Measurements from ENCODE around the gene TMEM126A. TPM values are rescaled to one million over a fixed set of nuclear protein-coding genes. Genes with fewer than 3 reads are reported as not detected.

Gene TMEM126A
- total and polyA plus RNA-seq, 2 of the 8 experiments (the other 6 are each of a cell fraction or from before 2014, with no cell fraction given): 33.7 to 58.7 TPM

- Histone ChIP-seq H3K14ac (ENCODE audit: insufficient read length) (no peak overlapping the region), H3K23me2 (ENCODE audit: low read depth, low read length) (no peaks in the 10 kb centered on the region), H2AFZ (ENCODE audit: low read length) (no peak overlapping the region), H3K23ac (ENCODE audit: insufficient read length) (no peak overlapping the region), H4K91ac (replicated peaks; ENCODE audit: insufficient read length, low read length) (no peak overlapping the region), H3K18ac (ENCODE audit: extremely low read depth, low read length) (no peak overlapping the region), H2BK120ac (replicated peaks; ENCODE audit: low read depth, low read length) (no peak overlapping the region), H3K27me3 (replicated peaks in 1 of 4; ENCODE audit: control insufficient read depth in 3 of 4, extremely low read depth in 1 of 4, insufficient read depth in 3 of 4, low read length in 3 of 4) (no peaks in the 10 kb centered on the region), H3K36me3 (ENCODE audit: control insufficient read depth in 2 of 4, insufficient read depth in 4 of 4, low read length in 3 of 4) (no peaks in the 10 kb centered on the region; a peak in 1 of 8 replicates), H2BK5ac (ENCODE audit: low read depth, low read length) (no peak overlapping the region), H3K27ac (ENCODE audit: low read depth, low read length) (no peak overlapping the region), H3K79me1 (ENCODE audit: low read depth, low read length) (no peaks in the 10 kb centered on the region), H2BK20ac (ENCODE audit: low read length) (no peak overlapping the region), H3K4me3 (ENCODE audit: extremely low read depth in 1 of 4, insufficient read depth in 2 of 4, low read depth in 3 of 4, low read length in 4 of 4) (no peak overlapping the region), H3K79me2 (ENCODE audit: control insufficient read depth in 1 of 2, insufficient read depth in 2 of 2, low read length in 2 of 2) (no peaks in the 10 kb centered on the region), H3K9me3 (ENCODE audit: insufficient read depth in 2 of 2, low read depth in 1 of 2, low read length in 1 of 2) (no peaks in the 10 kb centered on the region), H3K4me1 (replicated peaks in 1 of 4; ENCODE audit: control insufficient read depth in 3 of 4, insufficient read depth in 4 of 4, low read length in 3 of 4) (no peaks in the 10 kb centered on the region), H2BK12ac (ENCODE audit: low read depth, low read length) (no peak overlapping the region), H4K8ac (ENCODE audit: extremely low read depth, insufficient read depth, low read length) (no peak overlapping the region), H3K56ac (replicated peaks; ENCODE audit: insufficient read length, low read depth, low read length) (no peak overlapping the region), H2BK15ac (ENCODE audit: low read length) (no peak overlapping the region), H3K4me2 (ENCODE audit: insufficient read depth in 1 of 2, low read depth in 2 of 2, low read length in 2 of 2) (no peak overlapping the region), H3K9ac (replicated peaks in 1 of 4; ENCODE audit: extremely low read depth in 1 of 4, low read depth in 3 of 4, low read length in 3 of 4) (no peak overlapping the region), H4K20me1 (replicated peaks in 1 of 2; ENCODE audit: control insufficient read depth in 1 of 2, insufficient read depth in 2 of 2, low read length in 2 of 2) (no peaks in the 10 kb centered on the region), H2AK5ac (ENCODE audit: low read depth, low read length) (no peak overlapping the region), H3K4ac (replicated peaks; ENCODE audit: insufficient read length, low read depth, low read length) (no peak overlapping the region), H4K5ac (ENCODE audit: insufficient read length, low read depth, low read length) (no peak overlapping the region)
- TF ChIP-seq POLR2A (IDR thresholded peaks at IDR 0.05; ENCODE audit: control extremely low read depth in 1 of 2, low read depth in 2 of 2, low read length in 2 of 2) (no peak), RXRA (IDR thresholded peaks at IDR 0.05; ENCODE audit: insufficient read depth, low read depth, low read length) (no peak), TBP (IDR thresholded peaks at IDR 0.05; ENCODE audit: low read depth, low read length) (no peak), SRF (IDR thresholded peaks at IDR 0.05; ENCODE audit: low read depth, low read length) (no peak), POLR2AphosphoS5 (IDR thresholded peaks at IDR 0.05; ENCODE audit: low read depth, low read length) (no peak), CBX8 (IDR thresholded peaks at IDR 0.05; ENCODE audit: borderline replicate concordance, low read depth, low read length) (no peak), SUZ12 (IDR thresholded peaks at IDR 0.05; ENCODE audit: low read length) (no peak), NANOG (IDR thresholded peaks at IDR 0.05; ENCODE audit: insufficient read depth, low read depth, low read length, poor library complexity, severe bottlenecking) (no peak), TEAD4 (IDR thresholded peaks at IDR 0.05; ENCODE audit: low read depth, low read length) (no peak), E2F6 (IDR thresholded peaks at IDR 0.05) (no peak)
- WGBS, 2 experiments (ENCODE audit: extremely low coverage in 1 of 2, insufficient coverage in 1 of 2, insufficient read length in 1 of 2, insufficient replicate concordance in 2 of 2, low coverage in 1 of 2, low lambda C conversion rate in 2 of 2, missing lambda C conversion rate in 1 of 2): 93% methylated on average over 2 of the region's 2 CpGs; no CpG with 5 or more reads in 1 of the 2 experiments
- ChIA-PET POLR2A (ENCODE audit: partially characterized antibody) (no interaction called here), CTCF (ENCODE audit: partially characterized antibody) (interaction anchor here (0.8 to 5.1 kb wide), 5 partner anchors 9 to 127 kb away, joined by 3 to 33 read pairs (median 8); partner anchors contain the start of gene CCDC89)
- FAIRE-seq (no peak), DNase-seq (ENCODE audit: low read depth in 1 of 2, low spot score in 2 of 2) (no peak)
Measured at GRCh38 chr11:85697747-85698146, 50.0 kb downstream of the TMEM126A start.
